ENCODE results near the gene CCN5. TPM values are rescaled to one million over a fixed set of nuclear protein-coding genes. Genes with fewer than 3 reads are reported as not detected.

CCN5 gene
- total and polyA plus RNA-seq, 2 experiments from 2014 or later, result 23.6 to 47.3 TPM

GRCh38 chr20:44678242-44678641, 36.9 kb upstream of the CCN5 start:
- WGBS, 2 experiments (ENCODE audit: low coverage in 1 of 2, low lambda C conversion rate in 2 of 2, missing lambda C conversion rate in 2 of 2), result 73 to 94% methylated on average over 2 of the region's 2 CpGs
- Histone ChIP-seq H3K27ac (no peak overlapping the region), H3K4me3 (no peak overlapping the region), H2AFZ (peak overlapping the region; percentile 68), H3K27me3 (replicated peaks; ENCODE audit: insufficient read depth) (no peaks in the 10 kb centered on the region), H3K4me2 (ENCODE audit: unreplicated experiment) (no peak overlapping the region), H4K20me1 (ENCODE audit: insufficient read depth) (no peaks in the 10 kb centered on the region), H3K79me2 (ENCODE audit: insufficient read depth) (no peaks in the 10 kb centered on the region), H3K9me2 (ENCODE audit: insufficient read depth) (no peaks in the 10 kb centered on the region), H3F3A (ENCODE audit: insufficient read depth) (no peaks in the 10 kb centered on the region), H3K36me3 (ENCODE audit: low read depth) (no peaks in the 10 kb centered on the region), H3K9ac (no peak overlapping the region), H3K4me1 (ENCODE audit: insufficient read depth) (no peaks in the 10 kb centered on the region), H3K9me3 (ENCODE audit: low read depth) (no peaks in the 10 kb centered on the region)
- TF ChIP-seq EZH2 (IDR thresholded peaks at IDR 0.05; ENCODE audit: insufficient read depth, poor library complexity, severe bottlenecking), result no peak
- no peak for TF ChIP-seq EZH2phosphoT487 (IDR thresholded peaks at IDR 0.05; ENCODE audit: insufficient read depth, low read depth)
- in situ Hi-C loops (cut with MboI), result no loop called here
- DNase-seq, result no peak

GRCh38 chr20:44678990-44679611, 36.1 kb upstream of the CCN5 start:
- H3K27ac ChIP-seq, result no peak overlapping the region
- TF ChIP-seq EZH2 (IDR thresholded peaks at IDR 0.05; ENCODE audit: insufficient read depth, poor library complexity, severe bottlenecking) (no peak), EZH2phosphoT487 (IDR thresholded peaks at IDR 0.05; ENCODE audit: insufficient read depth, low read depth) (no peak)

GRCh38 chr20:44681796-44682566, 33.2 kb upstream of the CCN5 start:
- WGBS, 2 experiments (ENCODE audit: low coverage in 1 of 2, low lambda C conversion rate in 2 of 2, missing lambda C conversion rate in 2 of 2), result 88 to 91% methylated on average over 11 of the region's 11 CpGs
- in situ Hi-C loops (cut with MboI), result loop anchor here (10.0 kb wide), 1 partner anchor 183 kb away; no protein-coding TSS in a partner anchor

More at GRCh38 chr20:44678990-44679611, 36.1 kb upstream of the CCN5 start:
- H3K79me2 ChIP-seq (ENCODE audit: insufficient read depth), result no peaks in the 10 kb centered on the region
- H3K9ac ChIP-seq, result no peak overlapping the region
- in situ Hi-C loops (cut with MboI), result no loop called here
- no peak overlapping the region for H3K4me3 ChIP-seq
- no peaks in the 10 kb centered on the region; the same call in 1 of the 2 replicates for H3F3A ChIP-seq (ENCODE audit: insufficient read depth)
- H2AFZ ChIP-seq, result no peak overlapping the region
- H3K4me2 ChIP-seq (ENCODE audit: unreplicated experiment), result no peak overlapping the region
- DNase-seq, result no peak
- no peaks in the 10 kb centered on the region for H3K27me3 ChIP-seq (replicated peaks; ENCODE audit: insufficient read depth)
- H3K9me3 ChIP-seq (ENCODE audit: low read depth), result no peaks in the 10 kb centered on the region
- no peaks in the 10 kb centered on the region for H4K20me1 ChIP-seq (ENCODE audit: insufficient read depth)
- H3K9me2 ChIP-seq (ENCODE audit: insufficient read depth), result no peaks in the 10 kb centered on the region
- H3K36me3 ChIP-seq (ENCODE audit: low read depth), result no peaks in the 10 kb centered on the region
- 79 to 86% methylated on average over 12 of the region's 12 CpGs for WGBS, 2 experiments (ENCODE audit: low coverage in 1 of 2, low lambda C conversion rate in 2 of 2, missing lambda C conversion rate in 2 of 2)
- no peaks in the 10 kb centered on the region for H3K4me1 ChIP-seq (ENCODE audit: insufficient read depth)

GRCh38 chr20:44683263-44684046, 31.7 kb upstream of the CCN5 start:
- no peak overlapping the region for H3K9ac ChIP-seq
- in situ Hi-C loops (cut with MboI), result loop anchor here (10.0 kb wide), 1 partner anchor 181 kb away; no protein-coding TSS in a partner anchor

More at GRCh38 chr20:44681796-44682566, 33.2 kb upstream of the CCN5 start:
- no peaks in the 10 kb centered on the region for H3K9me2 ChIP-seq (ENCODE audit: insufficient read depth)
- H3K4me3 ChIP-seq, result no peak overlapping the region
- H3K27ac ChIP-seq, result no peak overlapping the region
- no peak for DNase-seq
- no peaks in the 10 kb centered on the region; the same call in 1 of the 2 replicates for H3F3A ChIP-seq (ENCODE audit: insufficient read depth)
- H3K4me1 ChIP-seq (ENCODE audit: insufficient read depth), result 0 out of 2 replicates have a peak, but pooled peaks cover 3% of the 10 kb centered on the region
- no peaks in the 10 kb centered on the region for H3K36me3 ChIP-seq (ENCODE audit: low read depth)
- H3K9me3 ChIP-seq (ENCODE audit: low read depth), result no peaks in the 10 kb centered on the region
- no peaks in the 10 kb centered on the region for H3K27me3 ChIP-seq (replicated peaks; ENCODE audit: insufficient read depth)
- H4K20me1 ChIP-seq (ENCODE audit: insufficient read depth), result no peaks in the 10 kb centered on the region
- H3K4me2 ChIP-seq (ENCODE audit: unreplicated experiment), result no peak overlapping the region
- no peaks in the 10 kb centered on the region for H3K79me2 ChIP-seq (ENCODE audit: insufficient read depth)
- TF ChIP-seq EZH2phosphoT487 (IDR thresholded peaks at IDR 0.05; ENCODE audit: insufficient read depth, low read depth) (no peak), EZH2 (IDR thresholded peaks at IDR 0.05; ENCODE audit: insufficient read depth, poor library complexity, severe bottlenecking) (no peak)
- no peak overlapping the region for H2AFZ ChIP-seq
- H3K9ac ChIP-seq, result no peak overlapping the region

More at GRCh38 chr20:44683263-44684046, 31.7 kb upstream of the CCN5 start:
- Histone ChIP-seq H3K79me2 (ENCODE audit: insufficient read depth) (no peaks in the 10 kb centered on the region), H3K9me3 (ENCODE audit: low read depth) (no peaks in the 10 kb centered on the region), H3K4me1 (ENCODE audit: insufficient read depth) (0 out of 2 replicates have a peak, but pooled peaks cover 3% of the 10 kb centered on the region), H3K36me3 (ENCODE audit: low read depth) (no peaks in the 10 kb centered on the region), H3F3A (ENCODE audit: insufficient read depth) (no peaks in the 10 kb centered on the region; the same call in 1 of the 2 replicates), H3K4me2 (ENCODE audit: unreplicated experiment) (no peak overlapping the region), H4K20me1 (ENCODE audit: insufficient read depth) (no peaks in the 10 kb centered on the region), H3K4me3 (no peak overlapping the region), H2AFZ (no peak overlapping the region), H3K27me3 (replicated peaks; ENCODE audit: insufficient read depth) (no peaks in the 10 kb centered on the region), H3K9me2 (ENCODE audit: insufficient read depth) (no peaks in the 10 kb centered on the region), H3K27ac (no peak overlapping the region)
- 31 to 35% methylated on average over 10 of the region's 10 CpGs for WGBS, 2 experiments (ENCODE audit: low coverage in 1 of 2, low lambda C conversion rate in 2 of 2, missing lambda C conversion rate in 2 of 2)
- TF ChIP-seq EZH2 (IDR thresholded peaks at IDR 0.05; ENCODE audit: insufficient read depth, poor library complexity, severe bottlenecking), result no peak
- TF ChIP-seq EZH2phosphoT487 (IDR thresholded peaks at IDR 0.05; ENCODE audit: insufficient read depth, low read depth), result no peak
- peak; percentile 74 for DNase-seq
